Osteoblast (primary cell): Measurements from ENCODE around the gene CFAP141. TPM values are rescaled to one million over a fixed set of nuclear protein-coding genes. Genes with fewer than 3 reads are reported as not detected.

Source experiments
- DNase-seq: peaks from one replicate; pipeline ENCODE4 v3.0.0; 2011; ENCODE audit warnings: low spot score, mixed read lengths; ENCODE audit not compliant: insufficient read length; ENCODE audit errors: missing footprints
- H2AFZ ChIP-seq: 2 replicates; pipeline ENCODE4 v1.6.0; 2011; ENCODE audit warnings: mild to moderate bottlenecking, low read length
- H3K27ac ChIP-seq: 2 replicates; pipeline ENCODE4 v1.5.1; 2011; ENCODE audit warnings: mild to moderate bottlenecking, low read depth, low read length, moderate library complexity
- H3K27me3 ChIP-seq: 2 replicates; pipeline ENCODE4 v1.6.0; 2012; ENCODE audit warnings: mild to moderate bottlenecking, control low read depth, inconsistent platforms, low read length, moderate library complexity; ENCODE audit not compliant: insufficient read depth
- H3K36me3 ChIP-seq: 2 replicates; pipeline ENCODE4 v1.5.1; 2011; ENCODE audit warnings: mild to moderate bottlenecking, low read length, control low read depth, moderate library complexity; ENCODE audit not compliant: insufficient read depth
- H3K4me1 ChIP-seq: 2 replicates; pipeline ENCODE4 v1.5.1; 2011; ENCODE audit warnings: mild to moderate bottlenecking, low read length, control low read depth, moderate library complexity; ENCODE audit not compliant: insufficient read depth
- H3K4me2 ChIP-seq: 2 replicates; pipeline ENCODE4 v1.6.0; 2011; ENCODE audit warnings: mild to moderate bottlenecking, low read length; ENCODE audit not compliant: insufficient read depth
- H3K4me3 ChIP-seq: fragments of 200-600 bp; sonication (generic); 3 replicates; pipeline ENCODE4 v1.5.1; 2012; ENCODE audit warnings: mild to moderate bottlenecking, low read length, inconsistent platforms; ENCODE audit not compliant: insufficient read depth
- H3K79me2 ChIP-seq: 2 replicates; pipeline ENCODE4 v1.6.0; 2012; ENCODE audit warnings: mild to moderate bottlenecking, low read length, control low read depth, inconsistent platforms; ENCODE audit not compliant: insufficient read depth
- H3K9me3 ChIP-seq: 2 replicates; pipeline ENCODE4 v1.5.1; 2011; ENCODE audit warnings: low read depth, low read length, control low read depth
- H4K20me1 ChIP-seq: 2 replicates; pipeline ENCODE4 v1.6.0; 2012; ENCODE audit warnings: mild to moderate bottlenecking, low read length, control low read depth; ENCODE audit not compliant: insufficient read depth
- total RNA-seq: library from RNA; depleted of rRNA; stranded (reverse); fragments of >200 nt; gene quantifications from 2 replicates; pipeline ENCODE4 v1.2.3, GENCODE V29; 2012
- TF ChIP-seq, protein P1 (sequence below): IDR thresholded peaks from 2 replicates; pipeline ENCODE4 v1.5.1; 2011; ENCODE audit warnings: mild to moderate bottlenecking, low read depth, low read length, moderate library complexity; ENCODE audit errors: extremely low read depth

CFAP141 gene
- total RNA-seq, 1 donor = not detected

- H3K4me1 ChIP-seq = peaks cover 36% of the 10 kb centered on the region
These were observed 23.6 kb downstream of the CFAP141 start for GRCh38 chr1:154182344-154183045.

GRCh38 chr1:154181944-154182343 lies 24.2 kb downstream of the CFAP141 start:
- H4K20me1 ChIP-seq = peaks cover 57% of the 10 kb centered on the region
- peak; percentile 58 for DNase-seq
- peak overlapping the region; percentile 81 for H3K27ac ChIP-seq
- peaks cover 14% of the 10 kb centered on the region for H3K36me3 ChIP-seq
- H3K4me3 ChIP-seq = peak overlapping the region; percentile 95
- H3K4me2 ChIP-seq = peak overlapping the region; percentile 94
- H3K9me3 ChIP-seq = no peaks in the 10 kb centered on the region
- H3K79me2 ChIP-seq = peaks cover 60% of the 10 kb centered on the region
- TF ChIP-seq, protein P1, sequence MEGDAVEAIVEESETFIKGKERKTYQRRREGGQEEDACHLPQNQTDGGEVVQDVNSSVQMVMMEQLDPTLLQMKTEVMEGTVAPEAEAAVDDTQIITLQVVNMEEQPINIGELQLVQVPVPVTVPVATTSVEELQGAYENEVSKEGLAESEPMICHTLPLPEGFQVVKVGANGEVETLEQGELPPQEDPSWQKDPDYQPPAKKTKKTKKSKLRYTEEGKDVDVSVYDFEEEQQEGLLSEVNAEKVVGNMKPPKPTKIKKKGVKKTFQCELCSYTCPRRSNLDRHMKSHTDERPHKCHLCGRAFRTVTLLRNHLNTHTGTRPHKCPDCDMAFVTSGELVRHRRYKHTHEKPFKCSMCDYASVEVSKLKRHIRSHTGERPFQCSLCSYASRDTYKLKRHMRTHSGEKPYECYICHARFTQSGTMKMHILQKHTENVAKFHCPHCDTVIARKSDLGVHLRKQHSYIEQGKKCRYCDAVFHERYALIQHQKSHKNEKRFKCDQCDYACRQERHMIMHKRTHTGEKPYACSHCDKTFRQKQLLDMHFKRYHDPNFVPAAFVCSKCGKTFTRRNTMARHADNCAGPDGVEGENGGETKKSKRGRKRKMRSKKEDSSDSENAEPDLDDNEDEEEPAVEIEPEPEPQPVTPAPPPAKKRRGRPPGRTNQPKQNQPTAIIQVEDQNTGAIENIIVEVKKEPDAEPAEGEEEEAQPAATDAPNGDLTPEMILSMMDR = no peak
- peaks cover 5% of the 10 kb centered on the region for H3K27me3 ChIP-seq
- peak overlapping the region; percentile 92 for H2AFZ ChIP-seq
- peaks cover 37% of the 10 kb centered on the region for H3K4me1 ChIP-seq

More at GRCh38 chr1:154182344-154183045, 23.6 kb downstream of the CFAP141 start:
- H3K4me2 ChIP-seq = peak overlapping the region; percentile 94
- peak; percentile 90 for DNase-seq
- H3K27ac ChIP-seq = peak overlapping the region; percentile 81
- TF ChIP-seq, protein P1 = no peak
- H3K4me3 ChIP-seq = peak overlapping the region; percentile 95
- peaks cover 6% of the 10 kb centered on the region for H3K27me3 ChIP-seq
- no peaks in the 10 kb centered on the region for H3K9me3 ChIP-seq
- H3K79me2 ChIP-seq = peaks cover 55% of the 10 kb centered on the region
- H2AFZ ChIP-seq = peak overlapping the region; percentile 92
- peaks cover 52% of the 10 kb centered on the region for H4K20me1 ChIP-seq
- H3K36me3 ChIP-seq = peaks cover 14% of the 10 kb centered on the region

DNA sequence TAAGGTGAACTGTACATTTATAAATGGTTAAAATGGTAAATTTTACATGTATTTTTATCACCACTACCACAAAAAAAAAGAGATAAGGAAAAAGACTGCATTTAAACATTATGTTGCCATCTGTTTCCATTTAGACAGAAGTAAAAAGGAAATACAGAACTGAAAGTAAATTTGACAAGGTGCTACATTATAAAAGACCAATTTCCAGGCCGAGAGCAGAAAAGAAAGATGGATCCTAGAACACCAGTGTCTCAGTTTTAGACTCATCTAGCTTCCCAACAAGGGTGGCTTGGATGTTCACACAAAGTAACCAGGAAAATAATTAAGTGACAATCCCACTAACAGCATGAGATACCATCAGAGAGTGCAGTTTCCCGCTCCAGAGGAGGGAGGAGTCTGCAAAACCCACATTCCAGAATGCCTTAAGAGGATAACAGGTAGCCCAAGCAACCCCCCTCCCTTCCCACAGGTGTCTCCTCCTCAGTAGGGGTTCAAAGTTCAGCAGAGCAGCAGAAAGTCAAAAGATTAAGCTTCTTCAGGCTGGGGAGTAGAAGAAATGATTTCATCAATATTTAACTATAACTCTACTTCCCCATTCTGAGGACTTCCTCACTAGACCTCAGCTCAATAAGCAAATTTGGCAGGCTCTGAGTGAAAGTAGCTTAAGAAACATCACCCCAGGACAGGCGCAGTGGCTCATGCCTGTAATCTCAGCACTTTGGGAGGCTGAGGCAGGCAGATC lies 26.0 kb downstream of the CFAP141 start:
- TF ChIP-seq, protein P1 = no peak

More for the DNA sequence above, 26.0 kb downstream of the CFAP141 start:
- Histone ChIP-seq H4K20me1 (peaks cover 74% of the 10 kb centered on the region), H3K9me3 (no peaks in the 10 kb centered on the region), H3K36me3 (peaks cover 26% of the 10 kb centered on the region), H2AFZ (no peak overlapping the region), H3K27ac (no peak overlapping the region), H3K4me1 (peaks cover 47% of the 10 kb centered on the region), H3K27me3 (no peaks in the 10 kb centered on the region), H3K4me2 (peak overlapping the region; percentile 56), H3K79me2 (peaks cover 78% of the 10 kb centered on the region), H3K4me3 (no peak overlapping the region)
- DNase-seq = no peak
